Measurements from ENCODE around the gene YAE1. TPM values are rescaled to one million over a fixed set of nuclear protein-coding genes. Genes with fewer than 3 reads are reported as not detected.
A peak's percentile ranks its signal among the peaks of the same experiment; 100 is the strongest.

YAE1 gene
- total and polyA plus RNA-seq, 2 of the 13 experiments (the other 11 are each of a cell fraction or from before 2014, with no cell fraction given) = 18.7 to 28.3 TPM

DNA sequence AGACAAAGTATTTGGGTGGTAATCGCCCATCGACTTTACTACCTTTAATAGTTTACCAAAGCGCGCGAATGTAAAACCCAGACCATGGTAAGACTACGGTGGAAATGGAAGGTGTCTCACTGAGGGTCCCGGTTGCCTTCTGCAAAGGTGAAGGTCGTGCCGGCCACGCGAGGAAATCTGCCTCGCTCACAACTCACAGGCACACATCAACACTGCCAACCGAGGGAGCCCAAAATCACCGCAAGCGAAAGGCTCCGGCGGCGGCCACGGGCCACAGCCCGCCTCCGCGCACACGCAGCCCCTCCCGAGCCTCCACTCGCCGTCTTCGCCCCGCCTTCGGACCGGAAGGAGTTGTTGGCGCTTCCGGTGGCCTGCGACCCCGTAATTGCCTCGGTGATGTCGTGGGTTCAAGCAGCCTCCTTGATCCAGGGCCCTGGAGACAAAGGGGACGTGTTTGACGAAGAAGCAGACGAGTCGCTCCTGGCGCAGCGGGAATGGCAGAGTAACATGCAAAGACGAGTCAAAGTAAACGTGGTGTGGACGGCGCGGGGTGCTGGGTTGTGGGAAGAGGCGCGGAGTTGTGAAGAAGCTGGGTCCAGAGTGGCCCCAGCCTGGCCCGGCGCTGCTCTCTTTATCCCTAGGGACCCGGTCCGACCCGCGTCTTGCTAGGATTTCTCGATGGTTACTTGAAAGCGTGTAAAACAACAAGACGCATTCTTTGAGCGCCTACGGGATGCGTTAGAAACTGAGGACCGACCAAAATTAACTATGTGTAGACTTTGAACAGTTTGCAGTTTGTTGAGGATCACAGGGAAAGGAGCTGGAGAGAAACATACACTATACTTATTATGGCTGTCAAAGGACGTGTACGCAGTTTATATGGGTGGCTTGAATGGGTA, at the start of gene YAE1 (continued):
- no peak for TF ChIP-seq ZNF180 (CRISPR knock-in tag; IDR thresholded peaks at IDR 0.05; ENCODE audit: borderline replicate concordance, low read depth)
- TF ChIP-seq PHF8 (CRISPR knock-in tag; IDR thresholded peaks at IDR 0.05) = peak; percentile 96
- peak; percentile 96 for TF ChIP-seq NFKB2 (CRISPR knock-in tag; IDR thresholded peaks at IDR 0.05; ENCODE audit: borderline replicate concordance)
- TF ChIP-seq ZNF496 (CRISPR knock-in tag; IDR thresholded peaks at IDR 0.05; ENCODE audit: insufficient replicate concordance) = no peak
- TF ChIP-seq, protein P1, sequence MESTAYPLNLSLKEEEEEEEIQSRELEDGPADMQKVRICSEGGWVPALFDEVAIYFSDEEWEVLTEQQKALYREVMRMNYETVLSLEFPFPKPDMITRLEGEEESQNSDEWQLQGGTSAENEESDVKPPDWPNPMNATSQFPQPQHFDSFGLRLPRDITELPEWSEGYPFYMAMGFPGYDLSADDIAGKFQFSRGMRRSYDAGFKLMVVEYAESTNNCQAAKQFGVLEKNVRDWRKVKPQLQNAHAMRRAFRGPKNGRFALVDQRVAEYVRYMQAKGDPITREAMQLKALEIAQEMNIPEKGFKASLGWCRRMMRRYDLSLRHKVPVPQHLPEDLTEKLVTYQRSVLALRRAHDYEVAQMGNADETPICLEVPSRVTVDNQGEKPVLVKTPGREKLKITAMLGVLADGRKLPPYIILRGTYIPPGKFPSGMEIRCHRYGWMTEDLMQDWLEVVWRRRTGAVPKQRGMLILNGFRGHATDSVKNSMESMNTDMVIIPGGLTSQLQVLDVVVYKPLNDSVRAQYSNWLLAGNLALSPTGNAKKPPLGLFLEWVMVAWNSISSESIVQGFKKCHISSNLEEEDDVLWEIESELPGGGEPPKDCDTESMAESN (CRISPR knock-in tag; conservative IDR thresholded peaks at IDR 0.05) = peak; percentile 88
- no peak for TF ChIP-seq MZF1 (CRISPR knock-in tag; IDR thresholded peaks at IDR 0.05; ENCODE audit: borderline replicate concordance)
- TF ChIP-seq PTBP1 (IDR thresholded peaks at IDR 0.05; ENCODE audit: low read depth, low read length, poor library complexity, severe bottlenecking) = peak; percentile 53
- TF ChIP-seq SP140L (CRISPR knock-in tag; IDR thresholded peaks at IDR 0.05; ENCODE audit: borderline replicate concordance) = no peak
- peak; percentile 66; the same call in 1 of the 2 replicates for TF ChIP-seq CCDC6 (CRISPR knock-in tag; IDR thresholded peaks at IDR 0.05)
- TF ChIP-seq, protein P2, sequence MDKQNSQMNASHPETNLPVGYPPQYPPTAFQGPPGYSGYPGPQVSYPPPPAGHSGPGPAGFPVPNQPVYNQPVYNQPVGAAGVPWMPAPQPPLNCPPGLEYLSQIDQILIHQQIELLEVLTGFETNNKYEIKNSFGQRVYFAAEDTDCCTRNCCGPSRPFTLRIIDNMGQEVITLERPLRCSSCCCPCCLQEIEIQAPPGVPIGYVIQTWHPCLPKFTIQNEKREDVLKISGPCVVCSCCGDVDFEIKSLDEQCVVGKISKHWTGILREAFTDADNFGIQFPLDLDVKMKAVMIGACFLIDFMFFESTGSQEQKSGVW (CRISPR knock-in tag; IDR thresholded peaks at IDR 0.05; ENCODE audit: borderline replicate concordance) = no peak
- no peak for TF ChIP-seq HNRNPUL1 (IDR thresholded peaks at IDR 0.05; ENCODE audit: low read depth, low read length)
- TF ChIP-seq NFYB (CRISPR knock-in tag; IDR thresholded peaks at IDR 0.05) = peak; percentile 52
- 0 out of 2 replicates have a peak, but pooled peaks have one; percentile 63 for TF ChIP-seq PAX8 (CRISPR knock-in tag; IDR thresholded peaks at IDR 0.05; ENCODE audit: borderline replicate concordance)
- TF ChIP-seq, protein P3, sequence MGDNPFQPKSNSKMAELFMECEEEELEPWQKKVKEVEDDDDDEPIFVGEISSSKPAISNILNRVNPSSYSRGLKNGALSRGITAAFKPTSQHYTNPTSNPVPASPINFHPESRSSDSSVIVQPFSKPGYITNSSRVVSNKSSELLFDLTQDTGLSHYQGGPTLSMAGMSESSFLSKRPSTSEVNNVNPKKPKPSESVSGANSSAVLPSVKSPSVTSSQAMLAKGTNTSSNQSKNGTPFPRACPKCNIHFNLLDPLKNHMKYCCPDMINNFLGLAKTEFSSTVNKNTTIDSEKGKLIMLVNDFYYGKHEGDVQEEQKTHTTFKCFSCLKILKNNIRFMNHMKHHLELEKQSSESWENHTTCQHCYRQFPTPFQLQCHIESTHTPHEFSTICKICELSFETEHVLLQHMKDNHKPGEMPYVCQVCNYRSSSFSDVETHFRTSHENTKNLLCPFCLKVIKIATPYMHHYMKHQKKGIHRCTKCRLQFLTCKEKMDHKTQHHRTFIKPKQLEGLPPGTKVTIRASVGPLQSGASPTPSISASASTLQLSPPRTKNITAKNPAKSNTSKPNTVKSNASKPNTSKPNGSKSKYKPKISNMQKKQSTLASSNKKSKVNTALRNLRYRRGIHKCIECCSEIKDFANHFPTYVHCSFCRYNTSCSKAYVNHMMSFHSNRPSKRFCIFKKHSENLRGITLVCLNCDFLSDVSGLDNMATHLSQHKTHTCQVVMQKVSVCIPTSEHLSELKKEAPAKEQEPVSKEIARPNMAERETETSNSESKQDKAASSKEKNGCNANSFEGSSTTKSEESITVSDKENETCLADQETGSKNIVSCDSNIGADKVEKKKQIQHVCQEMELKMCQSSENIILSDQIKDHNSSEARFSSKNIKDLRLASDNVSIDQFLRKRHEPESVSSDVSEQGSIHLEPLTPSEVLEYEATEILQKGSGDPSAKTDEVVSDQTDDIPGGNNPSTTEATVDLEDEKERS (CRISPR knock-in tag; IDR thresholded peaks at IDR 0.05) = peak; percentile 75; the same call in 1 of the 2 replicates
- TF ChIP-seq ZBTB7B (CRISPR knock-in tag; IDR thresholded peaks at IDR 0.05) = peak; percentile 80; the same call in 1 of the 2 replicates
- no peak; the same call in 1 of the 2 replicates for TF ChIP-seq NCOA2 (CRISPR knock-in tag; IDR thresholded peaks at IDR 0.05)
- TF ChIP-seq ZNF674 (CRISPR knock-in tag; IDR thresholded peaks at IDR 0.05; ENCODE audit: low read depth) = no peak
- 0 out of 2 replicates have a peak, but pooled peaks have one; percentile 22 for TF ChIP-seq ZNF33B (CRISPR knock-in tag; IDR thresholded peaks at IDR 0.05)
- peak; percentile 91 for TF ChIP-seq ZNF343 (CRISPR knock-in tag; IDR thresholded peaks at IDR 0.05)
- no peak for TF ChIP-seq IRX3 (CRISPR knock-in tag; IDR thresholded peaks at IDR 0.05; ENCODE audit: borderline replicate concordance, low read depth)
- peak; percentile 90 for TF ChIP-seq TAF1 (CRISPR knock-in tag; IDR thresholded peaks at IDR 0.05)

All from HepG2 (cell line).